ENCODE data around the gene TLX1.

TLX1 gene

DNA sequence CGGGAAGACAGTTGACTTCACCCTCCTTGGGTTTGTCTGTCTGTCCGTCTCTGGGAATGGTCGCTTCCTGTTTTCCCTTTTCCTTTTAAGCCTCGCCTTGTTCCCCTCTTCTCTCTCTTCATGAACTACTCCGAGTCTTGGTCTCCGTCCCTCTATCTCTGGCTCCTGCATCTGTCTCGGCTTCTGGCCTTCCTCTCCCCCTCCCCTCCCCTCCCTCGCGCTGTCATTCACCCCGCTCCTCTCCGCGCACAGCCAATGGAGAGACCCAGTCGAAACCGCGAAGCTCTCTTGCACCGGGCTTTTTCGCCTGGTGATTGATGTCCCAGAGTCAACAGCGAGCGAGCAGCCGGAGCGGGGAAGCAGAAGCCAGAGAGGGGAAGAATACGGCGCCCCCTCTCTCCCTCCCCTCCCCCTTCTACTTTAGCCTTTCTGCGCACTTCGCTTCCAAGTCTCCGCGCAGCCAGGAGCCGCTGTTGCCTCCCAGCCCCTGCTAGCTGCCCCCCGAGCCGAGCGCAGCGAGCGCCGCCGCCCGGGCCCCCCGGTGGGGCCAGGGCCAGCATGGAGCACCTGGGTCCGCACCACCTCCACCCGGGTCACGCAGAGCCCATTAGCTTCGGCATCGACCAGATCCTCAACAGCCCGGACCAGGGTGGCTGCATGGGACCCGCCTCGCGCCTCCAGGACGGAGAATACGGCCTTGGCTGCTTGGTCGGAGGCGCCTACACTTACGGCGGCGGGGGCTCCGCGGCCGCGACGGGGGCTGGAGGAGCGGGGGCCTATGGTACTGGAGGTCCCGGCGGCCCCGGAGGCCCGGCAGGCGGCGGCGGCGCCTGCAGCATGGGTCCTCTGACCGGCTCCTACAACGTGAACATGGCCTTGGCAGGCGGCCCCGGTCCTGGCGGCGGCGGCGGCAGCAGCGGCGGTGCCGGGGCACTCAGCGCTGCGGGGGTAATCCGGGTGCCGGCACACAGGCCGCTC, at the start of gene TLX1:
Gene TLX1, plus strand, starts transcription at position 317 of the 978 bp plus-strand sequence. Its CDS starts 242 bp downstream, at position 559.
- DNase-seq (ENCODE audit: low read depth in 1 of 2, low spot score in 1 of 2) = no peak

DNA sequence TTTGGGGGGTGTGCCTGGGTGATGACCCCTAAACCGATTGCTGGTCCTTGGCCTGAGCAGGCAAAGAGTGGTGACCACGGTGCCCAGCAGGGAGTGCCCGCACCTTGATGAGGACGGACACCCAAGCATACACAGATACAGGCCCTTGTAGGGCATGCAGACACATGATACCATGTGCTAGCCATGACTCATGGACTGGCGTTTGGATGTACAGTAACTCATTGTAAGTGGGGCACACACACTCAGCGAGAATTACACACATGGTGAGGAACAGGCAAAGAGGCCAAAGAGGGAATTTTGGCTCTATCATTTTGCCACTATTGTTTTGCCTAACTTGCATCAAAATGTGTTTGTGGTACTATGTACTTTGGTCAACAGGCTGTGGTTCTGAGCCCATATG, 45.3 kb upstream of the TLX1 start:
- no peak for DNase-seq (ENCODE audit: low read depth in 1 of 2, low spot score in 1 of 2)

DNA sequence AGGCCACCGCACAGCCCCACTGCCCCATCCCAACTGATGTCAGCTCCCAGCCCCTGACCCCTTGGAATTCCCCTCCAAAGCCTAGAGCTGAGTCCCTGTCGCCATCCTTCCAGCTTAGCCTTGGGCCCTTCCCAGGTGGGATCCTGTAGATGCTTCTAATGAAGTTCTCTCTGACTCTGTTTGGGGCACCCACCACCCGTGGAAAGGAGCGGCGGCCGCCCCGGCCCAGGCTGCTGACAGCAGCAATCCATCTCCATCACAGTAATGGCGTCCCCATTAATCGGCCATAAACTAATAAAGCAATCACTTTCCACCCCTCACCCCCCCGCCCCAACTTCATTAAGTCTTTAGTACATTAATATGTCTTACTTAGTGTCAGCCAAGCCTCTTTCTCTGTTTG, 43.7 kb upstream of the TLX1 start:
- no peak for DNase-seq (ENCODE audit: low read depth in 1 of 2, low spot score in 1 of 2)

DNA sequence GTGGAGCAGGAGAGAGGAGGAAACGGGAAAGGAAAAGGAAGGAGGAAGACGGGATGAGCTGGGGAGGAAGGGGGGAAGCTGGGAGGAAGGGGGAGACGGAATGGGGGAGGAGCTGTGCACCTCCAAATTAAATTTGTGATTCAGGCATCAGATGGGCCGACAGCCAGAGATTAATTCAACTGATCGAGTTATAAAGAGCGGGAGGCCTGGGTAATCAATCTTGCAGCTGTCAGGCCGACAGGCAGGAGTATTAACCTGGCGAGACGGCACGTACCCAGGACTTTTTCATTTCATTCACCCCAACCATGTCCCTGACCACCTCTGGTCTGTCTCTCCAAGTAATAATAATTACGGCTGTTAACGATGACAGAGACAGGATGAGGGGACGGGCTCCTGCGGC, 43.1 kb upstream of the TLX1 start:
- no peak for DNase-seq (ENCODE audit: low read depth in 1 of 2, low spot score in 1 of 2)

DNA sequence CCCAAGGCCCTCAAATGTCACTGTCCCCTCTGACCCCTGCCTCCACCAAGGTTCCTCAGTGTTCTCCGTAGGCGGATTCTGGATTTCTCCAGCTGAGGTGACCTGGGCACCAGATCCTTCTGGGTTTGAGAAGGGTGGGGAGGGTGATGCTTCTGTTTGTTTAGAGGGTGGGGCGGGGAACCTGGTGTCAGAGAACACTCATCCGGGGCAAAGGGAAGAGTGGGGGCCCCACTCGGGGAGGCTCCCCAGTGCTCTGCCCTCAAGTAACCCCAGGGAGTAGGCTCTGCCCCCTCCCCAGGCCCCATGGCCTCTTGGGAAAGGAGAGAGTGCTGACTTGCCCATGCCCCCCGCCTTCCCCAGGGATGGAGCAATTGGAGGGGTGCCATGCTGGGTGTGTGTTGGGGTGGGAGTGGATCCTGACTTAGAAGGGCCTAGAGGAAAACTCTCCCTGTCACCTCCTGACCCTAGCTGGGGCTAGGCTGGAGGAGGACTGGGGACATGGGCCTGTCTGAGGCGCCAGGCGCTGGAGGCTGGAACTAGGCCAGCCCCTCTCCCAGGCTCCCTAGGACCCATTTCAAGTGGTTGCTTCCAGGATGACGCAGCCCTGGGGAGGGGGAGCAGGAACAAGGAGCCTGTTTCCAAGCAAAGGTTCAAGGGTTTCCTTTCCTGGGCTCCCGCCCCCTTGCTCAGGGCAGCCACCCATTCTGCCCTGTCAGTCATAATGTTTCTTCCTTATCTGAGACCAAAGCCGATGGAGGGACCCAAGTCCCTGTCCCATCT, 41.4 kb upstream of the TLX1 start:
- DNase-seq (ENCODE audit: low read depth in 1 of 2, low spot score in 1 of 2) = no peak

DNA sequence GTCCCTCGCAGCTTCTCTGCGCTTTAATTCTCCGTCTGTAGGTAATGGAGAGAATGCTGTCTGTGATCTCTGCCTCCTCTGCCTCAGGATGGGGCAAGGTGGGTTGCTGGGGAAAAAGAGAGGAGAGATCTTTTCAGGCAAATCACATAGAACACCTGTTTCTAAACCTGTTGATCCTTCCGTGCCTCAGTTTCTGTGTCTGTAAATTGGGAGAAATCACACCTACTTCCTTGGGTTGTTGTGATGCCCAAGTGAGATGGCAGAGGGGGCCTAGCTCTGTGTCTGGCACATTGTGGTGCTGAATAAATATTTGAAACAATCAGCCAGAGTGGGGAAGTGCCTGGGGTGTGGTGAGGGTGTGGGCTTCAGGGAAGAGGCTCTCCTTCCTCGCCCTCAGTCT, 40.5 kb upstream of the TLX1 start:
- no peak for DNase-seq (ENCODE audit: low read depth in 1 of 2, low spot score in 1 of 2)

DNA sequence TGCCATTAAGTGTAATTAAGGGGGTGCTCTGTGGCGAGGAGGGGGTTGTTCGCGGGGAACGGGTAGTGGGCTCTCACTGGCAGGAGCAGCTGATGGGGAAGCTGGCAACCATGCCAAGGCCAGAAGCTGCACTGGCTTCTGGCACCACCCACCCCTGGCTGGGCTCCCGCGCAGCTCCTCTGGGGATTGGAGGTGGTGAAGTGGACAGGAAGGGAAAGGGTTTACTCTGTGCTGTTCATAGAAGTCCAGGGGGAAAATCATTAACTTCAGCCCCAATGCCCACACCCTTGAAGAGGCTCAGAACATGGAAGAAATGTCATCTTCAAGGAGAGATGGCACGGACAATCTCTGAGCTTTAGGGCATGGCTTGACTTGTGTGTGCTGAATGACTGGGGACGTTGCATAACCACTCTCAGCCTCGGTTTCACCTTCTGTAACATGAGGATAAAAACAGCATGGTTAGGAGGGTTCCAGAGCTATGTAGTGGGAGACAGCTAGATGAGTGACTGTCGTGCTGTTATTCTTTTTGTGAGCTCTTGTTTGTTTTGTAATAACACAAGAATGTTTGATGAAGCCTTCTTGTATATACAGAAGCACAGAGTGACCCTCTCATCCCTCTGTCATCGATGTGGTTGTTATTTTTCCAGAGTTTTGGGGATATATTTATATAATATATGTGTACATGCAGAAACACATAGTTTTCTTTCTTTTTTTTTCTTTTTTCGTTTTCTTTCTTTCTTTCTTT, 39.4 kb upstream of the TLX1 start:
- no peak for DNase-seq (ENCODE audit: low read depth in 1 of 2, low spot score in 1 of 2)

DNA sequence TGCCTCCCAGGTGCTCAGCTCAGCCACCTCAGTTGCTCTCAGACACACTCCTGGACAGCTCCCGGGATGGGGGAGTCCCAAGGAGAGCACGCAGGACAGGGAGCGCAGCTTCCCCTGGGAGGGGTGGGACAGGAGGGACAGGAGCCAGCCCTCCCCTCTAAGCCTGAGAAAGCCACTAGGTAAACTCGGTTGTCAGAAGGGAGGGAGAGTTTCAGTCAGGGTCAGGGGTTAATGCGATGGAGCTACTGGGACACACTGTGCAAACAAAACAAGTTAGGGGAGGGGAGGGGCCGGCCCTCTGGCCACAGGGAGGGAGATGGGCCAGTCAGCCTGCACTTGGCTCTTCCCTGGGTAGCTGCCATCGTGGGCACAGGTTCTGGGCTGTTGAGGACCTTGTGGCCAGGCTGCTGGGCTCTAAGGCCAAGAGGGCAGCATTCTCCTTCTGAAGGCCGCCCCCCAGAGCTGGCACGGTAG, 38.2 kb upstream of the TLX1 start:
- DNase-seq (ENCODE audit: low read depth in 1 of 2, low spot score in 1 of 2) = no peak

DNA sequence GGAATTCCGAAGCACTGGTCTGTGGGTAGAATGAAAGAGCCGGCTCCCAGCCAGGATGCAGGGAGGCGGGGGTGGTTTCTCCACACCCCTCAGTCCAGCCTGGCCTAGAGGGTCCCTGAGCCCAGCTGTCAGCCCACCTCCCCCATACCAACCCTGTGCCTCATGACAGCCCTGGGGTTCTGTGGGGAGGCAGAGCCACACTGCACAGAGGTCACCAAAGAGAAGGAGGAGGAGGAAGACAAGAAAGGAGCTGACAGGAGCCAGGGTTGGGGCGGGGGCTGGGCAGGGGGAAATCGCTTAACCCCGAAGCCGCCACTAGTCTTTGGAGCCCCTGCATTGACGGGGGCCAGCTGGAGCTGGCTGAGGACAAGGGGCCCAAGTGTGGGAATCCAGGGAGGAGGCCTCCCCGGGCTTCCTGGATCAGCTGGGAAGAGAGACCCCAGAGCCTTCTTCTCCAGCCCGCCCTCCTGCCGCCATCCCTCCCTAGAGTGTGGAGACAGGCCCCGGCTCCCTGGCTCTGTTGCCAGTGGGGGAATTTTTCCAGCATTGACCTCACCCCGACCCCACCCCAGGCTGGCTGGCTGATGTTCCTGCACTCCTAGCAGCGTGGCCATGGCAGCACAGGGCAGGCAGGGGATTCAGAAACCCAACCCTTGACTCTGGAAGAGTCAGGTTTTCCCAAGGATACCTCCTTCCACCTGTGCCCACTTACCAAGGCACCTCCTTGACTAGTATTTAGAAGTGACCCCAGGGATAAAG, 36.8 kb upstream of the TLX1 start:
- DNase-seq (ENCODE audit: low read depth in 1 of 2, low spot score in 1 of 2) = no peak

DNA sequence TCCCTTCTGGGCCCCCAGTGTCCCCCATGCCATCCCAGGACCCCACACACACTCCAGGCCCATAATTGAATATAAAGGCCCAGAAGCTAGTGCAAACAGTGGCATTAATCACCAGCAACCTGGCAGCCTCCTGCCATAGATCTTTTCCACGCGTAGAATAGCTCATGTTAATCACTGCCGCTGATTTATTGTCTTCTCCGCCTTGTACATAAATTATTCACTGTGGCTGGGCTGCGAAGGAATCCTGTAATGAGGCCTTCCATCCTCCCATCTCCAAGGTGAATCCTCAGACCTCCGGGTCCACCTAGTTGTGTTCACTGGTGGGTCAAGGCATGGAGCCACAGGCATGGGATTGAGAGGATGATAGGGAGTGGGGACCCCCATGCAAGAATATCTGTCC, 36.1 kb upstream of the TLX1 start:
- no peak for DNase-seq (ENCODE audit: low read depth in 1 of 2, low spot score in 1 of 2)

DNA sequence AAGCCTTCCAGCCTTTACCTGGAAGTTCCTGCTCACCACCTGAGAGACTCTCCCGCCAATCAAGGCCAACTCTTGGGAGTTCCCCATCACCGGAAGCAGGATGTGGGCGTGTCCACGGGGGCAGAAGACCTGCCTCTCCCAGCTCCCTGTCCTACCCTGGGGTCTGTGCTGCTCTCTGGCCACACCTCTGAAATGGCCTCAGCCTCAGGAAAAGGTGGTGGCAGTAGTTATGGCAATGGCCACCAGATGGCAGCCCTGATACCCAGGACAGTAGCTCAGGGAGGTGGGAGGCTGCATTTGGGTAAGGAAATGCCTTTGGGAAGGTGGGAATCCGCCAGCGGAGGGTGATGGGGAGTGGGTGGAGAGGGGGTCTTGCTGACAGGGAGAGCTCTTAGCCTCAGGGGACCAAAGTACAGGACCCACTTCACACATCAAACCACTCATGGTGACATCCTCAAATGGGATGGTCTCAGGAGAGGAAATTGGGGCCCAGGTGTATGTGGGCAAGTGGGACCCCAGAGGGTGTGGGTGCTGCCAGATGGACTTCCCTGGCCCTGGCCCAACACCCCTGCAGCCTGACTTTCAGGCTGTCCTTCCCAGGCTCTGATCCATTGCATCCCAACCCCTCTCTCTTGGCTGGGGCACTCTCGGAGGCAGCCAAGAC, 35.4 kb upstream of the TLX1 start:
- peak; percentile 43 to 59 for DNase-seq (ENCODE audit: low read depth in 1 of 2, low spot score in 1 of 2)

DNA sequence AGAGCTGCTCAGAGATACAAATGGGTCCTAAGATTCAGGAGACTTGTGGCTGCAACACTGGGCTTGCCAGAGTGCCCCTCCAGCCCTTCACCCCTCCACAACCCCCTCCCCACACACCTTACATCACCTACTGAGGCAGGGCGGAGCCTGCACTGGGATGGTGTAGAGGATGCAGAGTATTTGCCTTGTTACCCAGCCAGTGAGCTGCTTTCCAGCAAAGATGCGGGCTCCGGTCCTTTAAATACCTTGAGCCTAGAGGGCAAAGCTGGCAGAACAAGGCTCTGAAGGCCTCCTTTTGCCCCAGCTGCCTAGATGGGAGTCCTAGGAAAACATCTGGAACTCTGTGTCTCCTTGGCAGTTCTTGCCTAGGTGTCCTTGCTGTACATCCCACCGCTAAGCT, 34.7 kb upstream of the TLX1 start:
- no peak for DNase-seq (ENCODE audit: low read depth in 1 of 2, low spot score in 1 of 2)

DNA sequence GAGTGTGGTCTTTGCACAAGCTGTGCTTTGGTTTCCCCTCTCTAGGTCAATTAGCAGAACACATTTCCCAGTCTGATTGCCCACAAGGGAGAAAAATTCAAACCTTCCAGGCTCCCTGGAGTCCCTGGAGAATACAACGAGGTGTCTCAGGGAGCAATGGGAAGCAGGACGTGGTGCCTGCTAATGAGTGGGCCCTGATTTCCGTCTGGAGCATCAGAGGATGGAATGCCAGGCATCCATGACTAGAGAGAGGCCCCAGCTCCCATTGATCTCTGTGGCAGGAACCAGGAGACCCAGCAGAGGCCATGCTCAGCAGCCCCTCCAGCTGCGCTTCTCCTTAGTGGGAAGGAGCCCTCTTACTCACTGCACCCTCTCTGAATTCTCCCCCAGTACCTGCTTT, 33.2 kb upstream of the TLX1 start:
- DNase-seq (ENCODE audit: low read depth in 1 of 2, low spot score in 1 of 2) = no peak

DNA sequence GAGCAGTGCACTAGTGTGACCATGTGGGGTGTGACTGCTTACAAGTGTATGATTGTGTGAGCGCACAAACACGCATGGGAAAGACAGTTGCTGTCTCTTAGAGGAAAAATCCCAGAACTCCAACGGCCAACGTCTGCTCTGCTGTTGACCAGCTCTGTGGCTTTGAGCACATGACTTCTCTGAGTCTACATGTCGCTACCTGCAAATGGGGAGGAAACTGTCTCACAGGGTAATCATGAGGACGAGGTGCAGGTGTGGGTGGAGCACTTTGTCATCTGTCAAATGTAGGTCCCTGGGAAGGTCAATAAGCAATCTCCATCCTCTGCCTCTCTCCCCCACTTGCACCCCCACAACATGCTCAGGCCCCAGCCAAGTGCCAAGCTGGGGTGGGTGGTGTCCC, 31.2 kb upstream of the TLX1 start:
- DNase-seq (ENCODE audit: low read depth in 1 of 2, low spot score in 1 of 2) = no peak

DNA sequence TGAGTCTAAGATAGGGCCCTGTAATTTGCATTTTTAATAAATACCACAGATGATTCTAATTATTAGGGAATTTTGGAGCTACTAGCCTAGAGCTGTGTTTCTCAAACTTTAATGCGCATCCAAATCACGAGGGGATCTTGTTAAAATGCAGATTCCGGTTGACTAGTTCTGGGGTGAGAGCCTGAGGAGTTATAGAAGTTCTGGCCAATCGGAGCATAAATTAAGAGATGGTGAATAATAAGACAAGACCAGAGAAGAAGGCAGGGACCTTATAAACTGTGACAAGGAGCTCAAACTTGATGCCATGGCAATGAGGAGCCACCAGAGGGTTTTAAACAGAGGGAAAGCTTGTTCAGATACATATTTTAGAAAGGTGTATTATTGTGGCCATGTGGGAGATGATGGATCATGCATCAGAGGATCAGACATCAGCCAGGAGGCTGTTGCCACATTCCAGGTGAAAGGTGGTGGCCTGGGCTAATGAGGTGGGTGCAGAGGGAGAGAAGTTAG, 29.7 kb upstream of the TLX1 start:
- no peak for DNase-seq (ENCODE audit: low read depth in 1 of 2, low spot score in 1 of 2)

DNA sequence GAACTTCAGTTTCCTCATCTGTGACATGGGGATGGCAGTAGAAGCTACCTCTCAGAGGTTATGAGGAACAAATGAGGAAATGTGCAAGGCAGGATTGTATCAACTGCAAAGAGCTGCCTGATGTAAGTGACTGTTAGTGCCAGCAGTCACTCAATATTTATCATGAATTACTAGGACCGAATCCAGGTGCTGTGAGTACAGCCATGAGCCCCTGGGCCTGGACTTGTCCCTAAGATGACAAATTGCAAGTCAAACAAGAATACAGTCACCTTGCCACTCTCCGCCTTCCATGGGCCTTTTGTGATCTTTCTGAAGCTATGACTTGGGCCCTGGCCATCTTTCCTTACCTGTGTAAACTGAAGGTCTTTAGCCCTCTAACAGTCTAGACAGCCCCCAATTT, 27.7 kb upstream of the TLX1 start:
- no peak for DNase-seq (ENCODE audit: low read depth in 1 of 2, low spot score in 1 of 2)

DNA sequence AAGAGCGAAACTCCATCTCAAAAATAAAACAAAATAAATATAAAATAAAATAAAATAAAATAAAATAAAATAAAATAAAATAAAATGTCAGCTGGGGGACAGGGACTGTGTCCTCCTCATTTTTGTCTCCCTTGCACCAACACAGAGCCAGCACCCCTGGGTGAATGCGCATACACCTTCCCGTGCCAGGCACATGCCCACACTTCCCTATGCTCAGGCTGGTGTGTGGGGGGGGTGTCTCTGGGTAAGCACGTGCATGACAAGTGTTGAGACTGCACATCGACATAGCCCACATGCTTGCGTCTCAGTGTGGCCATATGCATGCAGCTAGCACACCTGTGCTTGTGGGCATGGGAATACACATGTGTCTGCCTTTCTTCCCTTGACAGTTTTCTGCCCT, 24.7 kb upstream of the TLX1 start:
- no peak for DNase-seq (ENCODE audit: low read depth in 1 of 2, low spot score in 1 of 2)

DNA sequence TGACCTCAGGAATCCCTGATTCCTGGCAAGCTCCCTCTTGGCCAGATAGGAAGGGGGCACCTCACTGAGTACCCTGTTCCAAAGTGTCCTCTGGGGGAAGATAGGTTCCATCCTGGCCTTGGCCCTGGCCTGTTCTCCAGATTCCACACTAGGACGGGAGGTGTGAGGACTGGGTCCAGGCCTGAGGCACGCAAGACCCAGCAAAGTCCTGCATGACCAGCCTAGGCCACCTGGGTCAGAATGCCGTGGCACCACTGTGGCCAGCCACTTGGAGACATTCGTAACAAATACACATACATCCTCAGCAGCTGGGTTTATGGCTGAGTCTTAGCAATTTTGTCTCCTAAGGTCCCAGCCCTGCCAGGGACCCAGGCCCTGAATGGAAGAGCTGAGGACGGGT, 23.3 kb upstream of the TLX1 start:
- DNase-seq (ENCODE audit: low read depth in 1 of 2, low spot score in 1 of 2) = no peak

DNA sequence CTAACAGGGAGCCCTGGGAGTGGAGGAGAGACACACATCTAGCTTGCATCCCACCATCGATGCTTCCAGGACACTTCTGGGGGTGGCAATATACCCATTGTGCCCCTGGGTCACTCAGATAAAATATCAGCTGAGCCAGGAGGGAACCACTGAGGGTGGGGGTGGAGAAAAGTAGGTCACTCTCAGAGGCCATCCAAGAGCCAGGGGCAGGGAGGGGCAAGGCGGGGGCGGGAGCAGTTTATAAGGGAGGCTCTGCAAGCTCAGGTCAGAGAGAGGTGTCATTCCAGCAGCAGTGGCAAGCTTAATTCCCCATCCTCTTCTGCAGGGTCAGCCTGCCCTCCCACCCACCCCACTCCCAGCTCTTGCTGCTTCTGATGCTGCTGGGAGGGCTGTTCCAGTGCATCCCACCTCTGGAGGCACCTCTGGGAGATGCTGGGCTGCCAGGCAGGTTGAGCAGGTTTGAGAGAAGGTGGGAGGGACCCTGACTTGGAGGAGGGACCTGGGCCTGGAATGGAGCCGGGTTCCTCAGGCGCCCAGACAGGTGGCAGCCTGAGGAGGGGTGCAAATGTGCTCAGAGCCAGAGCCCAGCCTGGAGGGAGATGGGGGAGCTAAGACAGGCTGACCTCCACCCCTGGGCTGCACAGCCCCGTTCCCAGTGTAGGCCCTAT, 20.1 kb upstream of the TLX1 start:
- DNase-seq (ENCODE audit: low read depth in 1 of 2, low spot score in 1 of 2) = no peak
